ENCODE data around the gene RBCK1.

Gene RBCK1

DNA sequence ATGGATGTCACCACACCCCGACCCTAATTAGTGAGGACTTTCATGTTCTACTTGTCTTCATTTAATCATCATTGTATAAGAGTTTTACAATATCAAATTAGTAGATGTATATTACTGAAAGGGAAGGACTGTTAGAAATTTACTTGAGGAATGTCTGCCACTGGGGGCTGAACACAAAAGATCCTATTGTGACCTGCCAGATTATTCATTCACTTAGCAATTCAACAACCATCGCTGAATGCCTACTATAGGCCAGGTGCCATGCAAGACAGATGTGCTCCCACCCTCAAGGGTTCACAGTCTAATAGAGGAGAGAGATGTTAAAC lies 8.0 kb upstream of the RBCK1 start:
- DNase-seq, result no peak

DNA sequence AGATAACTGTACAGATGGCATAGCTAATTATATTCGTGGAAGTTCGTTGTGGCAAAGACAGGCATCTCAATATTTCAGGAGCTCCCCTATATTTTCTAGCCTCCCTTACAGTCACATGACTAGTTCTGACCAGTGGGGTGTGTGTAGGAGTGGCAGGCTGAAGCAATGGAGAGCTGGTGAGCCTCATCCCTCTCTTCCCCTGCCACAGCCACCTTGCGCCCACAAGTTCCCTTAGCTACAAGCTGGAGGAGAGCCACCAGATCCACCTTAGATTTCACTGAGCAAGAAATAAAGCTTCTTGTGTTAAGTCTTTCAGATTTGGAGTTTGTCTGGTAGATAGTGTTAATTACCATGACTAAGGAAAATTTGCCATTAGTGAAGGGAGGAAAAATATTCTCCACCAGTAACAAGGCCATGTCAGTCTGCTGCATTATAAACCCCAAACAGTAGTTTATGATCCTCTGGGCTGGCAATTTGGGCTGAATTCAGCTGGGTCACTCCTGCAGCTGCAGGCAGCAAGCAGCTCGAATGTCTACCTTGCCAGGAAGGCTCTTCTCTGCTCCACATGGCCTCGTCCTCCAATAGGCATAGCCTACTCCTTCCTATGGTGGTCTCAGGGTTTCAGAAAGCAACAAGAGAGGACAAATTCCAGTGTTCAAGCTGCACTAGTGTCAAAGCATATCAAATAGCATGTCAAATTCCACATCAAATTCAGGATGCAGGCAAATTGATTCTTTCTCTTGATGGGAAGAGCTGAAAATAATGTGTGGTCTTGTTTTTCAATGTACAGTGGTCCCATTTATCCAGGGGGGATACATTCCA lies 7.4 kb upstream of the RBCK1 start:
- no peak for DNase-seq

DNA sequence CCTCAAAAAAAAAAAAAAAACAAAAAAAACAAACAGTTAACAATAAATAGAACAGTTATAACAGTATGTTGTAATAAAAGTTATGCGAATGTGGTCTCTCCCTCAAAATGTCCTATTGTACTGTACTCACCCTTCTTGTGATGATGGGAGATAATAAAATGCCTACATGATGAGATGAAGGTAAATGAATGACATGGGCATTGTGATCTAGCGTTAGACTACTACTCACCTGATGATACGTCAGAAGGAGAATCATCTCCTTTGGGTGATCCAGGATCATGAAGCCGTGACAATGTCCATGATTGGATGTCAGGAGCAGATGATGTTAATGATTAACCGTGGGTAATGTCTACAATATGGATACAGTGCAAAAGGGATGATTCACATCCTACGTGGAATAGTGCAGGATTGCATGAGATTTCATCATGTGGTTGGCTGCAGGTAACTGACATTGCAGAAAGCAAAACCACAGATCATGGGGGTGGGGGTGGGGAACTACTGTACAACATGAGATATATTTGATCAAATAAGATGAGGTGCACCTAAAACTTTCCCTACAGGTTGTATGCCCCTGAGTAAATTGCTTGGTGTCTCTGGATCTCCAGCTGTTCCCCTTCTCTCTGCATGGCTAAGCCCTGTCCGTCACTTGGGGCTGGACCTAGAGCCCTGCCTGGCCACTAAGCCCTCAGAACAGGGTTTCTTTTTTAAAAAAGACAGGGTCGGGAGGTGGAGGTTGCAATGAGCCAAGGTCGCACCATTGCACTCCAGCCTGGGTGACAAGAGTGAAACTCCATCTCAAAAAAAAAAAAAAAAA lies 6.2 kb upstream of the RBCK1 start:
- no peak for DNase-seq

DNA sequence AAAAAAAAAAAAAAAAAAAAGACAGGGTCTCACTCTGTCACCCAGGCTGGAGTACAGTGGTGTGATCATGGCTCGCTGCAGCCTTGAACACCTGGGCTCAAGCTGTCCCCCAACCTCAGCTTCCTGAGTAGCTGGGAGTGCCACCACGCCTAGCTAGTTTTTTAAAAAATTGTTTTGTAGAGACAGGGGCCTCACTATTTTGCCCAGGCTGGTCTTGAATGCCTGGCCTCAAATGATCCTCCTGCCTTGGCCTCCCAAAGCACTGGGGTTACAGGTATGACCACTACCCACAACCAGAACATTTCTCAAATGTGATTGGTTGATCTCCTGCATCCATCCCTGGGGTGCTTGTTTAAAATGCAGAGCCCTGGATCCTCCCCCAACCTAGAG lies 5.6 kb upstream of the RBCK1 start:
- no peak for DNase-seq

DNA sequence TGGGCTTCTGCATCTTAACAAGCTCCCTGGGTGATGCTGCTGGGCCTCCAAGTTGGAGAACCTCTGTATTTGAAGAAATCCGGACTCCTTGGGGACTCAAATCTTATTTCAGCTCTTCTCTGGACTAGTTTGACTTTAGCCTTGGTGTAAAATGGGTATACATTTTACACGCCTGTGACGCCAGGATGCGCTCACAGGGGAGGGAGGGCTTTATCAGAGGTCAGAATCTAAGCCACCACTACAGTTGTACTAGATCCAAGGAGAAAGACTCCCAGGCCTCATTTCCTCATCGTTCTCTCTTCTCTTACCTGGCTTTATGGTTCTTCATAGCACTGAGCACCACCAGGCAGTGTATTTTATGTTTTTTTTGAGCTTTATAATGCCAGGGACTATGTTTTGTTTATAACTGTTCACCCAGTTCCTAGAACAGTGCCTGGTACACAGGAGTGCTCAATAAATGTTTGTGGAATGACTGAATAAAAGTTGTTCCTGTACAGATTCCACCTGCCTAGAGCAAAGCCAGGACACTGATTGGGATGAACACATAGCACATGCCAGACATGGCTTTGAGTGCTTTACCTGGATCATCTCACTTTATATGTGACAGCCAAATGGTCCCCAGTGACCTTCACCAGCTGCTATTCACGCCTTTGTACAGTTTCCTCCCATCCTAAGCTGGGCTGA lies 5.1 kb upstream of the RBCK1 start:
- DNase-seq, result no peak

DNA sequence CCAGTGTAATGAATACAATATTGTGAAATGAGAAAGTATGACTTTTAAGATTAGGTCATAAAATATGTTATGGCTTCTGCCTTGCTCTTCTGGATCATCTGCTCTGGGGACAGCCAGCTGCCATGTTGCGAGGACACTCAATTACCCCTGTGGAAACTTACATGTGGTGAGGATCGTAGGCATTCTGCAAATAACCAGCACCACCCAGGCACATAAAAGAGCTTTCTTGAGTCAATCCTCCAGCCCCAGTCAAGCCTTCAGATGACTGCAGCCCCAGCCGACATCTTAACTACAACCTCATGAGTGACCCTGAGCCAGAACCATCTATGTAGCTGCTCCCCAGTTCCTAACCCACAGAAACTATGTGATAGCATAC lies 4.5 kb upstream of the RBCK1 start:
- no peak for DNase-seq

DNA sequence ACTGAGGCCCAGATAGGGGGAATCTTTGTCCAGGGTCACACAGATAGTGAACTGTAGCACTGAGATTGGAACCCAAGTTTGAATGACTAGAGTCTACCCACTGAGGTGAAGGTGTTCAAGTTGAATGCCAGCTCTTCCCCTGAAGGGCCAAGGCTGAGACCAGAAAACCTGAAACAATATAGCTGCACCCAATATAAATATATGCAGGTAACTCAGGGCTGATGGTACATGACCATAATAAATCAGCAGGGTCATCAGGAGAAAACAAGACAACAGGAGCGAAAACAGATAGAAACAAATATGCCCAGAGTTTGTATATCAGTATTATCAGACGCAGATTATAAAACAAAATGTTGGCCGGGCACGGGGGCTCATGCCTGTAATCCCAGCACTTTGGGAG lies 4.0 kb upstream of the RBCK1 start:
- DNase-seq, result no peak

DNA sequence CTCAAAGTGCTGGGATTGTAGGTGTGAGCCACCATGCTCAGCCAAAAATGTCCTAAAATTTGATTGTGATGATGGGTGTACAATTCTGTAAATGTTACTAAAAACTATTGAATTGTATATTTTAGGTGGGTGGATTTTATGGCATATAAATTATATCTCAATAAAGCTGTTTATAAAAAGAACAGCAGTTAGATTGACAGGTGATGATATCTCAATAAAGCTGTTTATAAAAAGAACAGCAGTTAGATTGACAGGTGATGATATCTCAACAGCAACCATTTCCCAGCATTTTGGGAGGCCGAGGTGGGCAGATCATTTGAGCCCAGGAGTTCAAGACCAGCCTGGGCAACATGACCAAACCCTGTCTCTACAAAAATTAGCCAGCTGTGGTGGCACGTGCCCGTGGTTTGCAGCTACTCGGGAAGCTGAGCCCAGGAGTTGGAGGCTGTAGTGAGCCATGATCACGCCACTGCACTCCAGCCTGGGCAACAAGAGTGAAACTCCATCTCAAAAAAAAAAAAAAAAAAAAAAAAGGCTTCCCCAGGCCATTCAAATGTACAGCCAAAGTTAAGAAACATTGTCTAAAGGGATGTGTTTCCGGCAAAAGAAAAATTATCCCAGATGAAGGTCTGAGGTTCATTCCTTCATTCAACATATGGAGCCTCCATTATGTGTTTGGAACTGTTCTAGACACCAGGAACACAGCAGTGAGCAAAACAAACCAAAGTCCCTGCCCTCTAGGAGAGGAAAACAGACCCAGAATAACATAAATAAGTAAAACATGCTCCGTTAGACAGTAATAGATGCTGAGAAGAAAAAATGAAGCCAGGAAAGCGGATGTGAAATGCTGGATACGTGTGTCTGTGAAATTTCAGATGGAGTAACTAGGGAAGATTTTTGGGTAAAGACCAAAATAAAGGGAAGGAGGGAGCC lies 1.6 kb upstream of the RBCK1 start:
- DNase-seq, result no peak

DNA sequence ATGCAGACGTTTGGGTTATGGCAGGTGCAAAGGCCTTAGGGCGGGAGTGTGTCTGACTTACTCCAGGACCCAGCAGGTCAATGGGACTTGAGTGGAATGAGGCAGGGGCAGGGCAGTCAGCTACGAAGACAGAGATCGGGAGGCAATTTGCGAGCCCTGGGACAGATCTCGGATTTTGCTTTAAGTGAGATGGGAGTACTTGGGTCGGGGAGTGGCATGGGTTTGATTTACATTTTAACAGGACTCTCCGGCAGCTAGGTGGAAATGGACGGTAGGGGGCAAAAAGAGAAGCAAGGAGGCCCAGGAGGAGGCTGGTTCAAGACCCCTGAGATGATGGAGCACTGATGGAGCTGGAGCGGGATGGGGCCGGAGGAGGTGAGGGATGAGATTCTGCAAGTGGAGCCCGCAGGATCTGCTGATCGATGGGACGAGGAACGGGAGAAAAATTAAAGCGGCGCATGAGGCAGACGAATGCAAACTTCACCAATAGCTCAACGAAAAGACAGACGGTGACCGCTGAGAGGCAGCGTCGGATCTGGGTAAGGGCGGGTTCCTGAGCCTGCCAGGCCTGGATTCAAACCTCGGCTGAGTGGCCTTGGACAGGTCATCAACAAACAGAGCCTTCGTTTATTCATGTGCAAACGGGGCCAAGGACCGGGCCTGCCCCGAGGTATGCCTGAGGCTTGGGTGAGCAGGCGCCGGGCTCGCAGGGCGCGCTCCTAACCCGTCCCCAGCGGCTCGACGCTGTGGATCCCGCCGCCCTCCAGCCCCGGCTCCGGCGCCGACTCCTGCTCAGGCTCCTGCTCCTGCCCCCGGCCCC lies 756 bp upstream of the RBCK1 start:
- DNase-seq, result peak; percentile 37

DNA sequence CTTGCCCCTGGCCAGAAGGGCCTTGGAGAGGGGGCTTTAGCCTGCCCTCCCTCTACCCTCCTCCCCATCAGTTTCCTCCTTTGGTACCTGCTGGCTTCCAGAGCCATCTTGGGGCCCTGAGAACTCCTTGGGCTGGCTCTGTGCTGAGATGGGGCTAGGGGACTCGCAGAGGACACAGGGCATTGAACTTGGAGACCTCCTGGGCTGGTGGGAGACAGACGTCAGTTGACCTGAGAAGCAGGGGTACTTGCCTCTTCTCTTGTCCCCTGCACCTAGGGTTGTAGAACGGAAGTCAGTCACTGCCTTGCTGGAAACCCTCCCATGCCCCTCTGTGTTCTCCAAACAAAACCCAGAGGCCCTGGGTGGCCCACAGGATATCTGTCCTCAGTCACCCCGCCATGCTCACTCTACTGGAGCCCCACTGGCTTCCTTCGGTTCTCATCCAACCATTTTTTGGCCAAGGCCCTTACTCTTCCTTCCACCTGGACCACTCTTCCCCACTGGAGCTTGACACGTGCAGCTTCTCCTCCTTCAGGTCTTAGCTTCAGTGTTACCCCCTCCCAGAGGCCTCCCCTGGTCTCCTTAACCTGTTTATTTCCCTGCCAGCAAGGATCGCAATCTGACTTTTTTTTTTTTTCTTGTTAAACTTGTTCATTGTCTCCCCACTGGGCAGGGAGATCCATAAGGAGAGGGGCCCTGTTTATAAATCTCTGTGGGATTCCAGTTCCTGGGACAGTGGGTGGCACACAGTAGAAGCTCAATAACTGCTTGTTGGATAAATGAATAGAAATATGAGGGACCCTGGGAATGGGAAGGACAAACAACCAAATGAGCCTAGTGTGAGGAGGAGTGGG lies 971 bp downstream of the RBCK1 start:
- no peak for DNase-seq

DNA sequence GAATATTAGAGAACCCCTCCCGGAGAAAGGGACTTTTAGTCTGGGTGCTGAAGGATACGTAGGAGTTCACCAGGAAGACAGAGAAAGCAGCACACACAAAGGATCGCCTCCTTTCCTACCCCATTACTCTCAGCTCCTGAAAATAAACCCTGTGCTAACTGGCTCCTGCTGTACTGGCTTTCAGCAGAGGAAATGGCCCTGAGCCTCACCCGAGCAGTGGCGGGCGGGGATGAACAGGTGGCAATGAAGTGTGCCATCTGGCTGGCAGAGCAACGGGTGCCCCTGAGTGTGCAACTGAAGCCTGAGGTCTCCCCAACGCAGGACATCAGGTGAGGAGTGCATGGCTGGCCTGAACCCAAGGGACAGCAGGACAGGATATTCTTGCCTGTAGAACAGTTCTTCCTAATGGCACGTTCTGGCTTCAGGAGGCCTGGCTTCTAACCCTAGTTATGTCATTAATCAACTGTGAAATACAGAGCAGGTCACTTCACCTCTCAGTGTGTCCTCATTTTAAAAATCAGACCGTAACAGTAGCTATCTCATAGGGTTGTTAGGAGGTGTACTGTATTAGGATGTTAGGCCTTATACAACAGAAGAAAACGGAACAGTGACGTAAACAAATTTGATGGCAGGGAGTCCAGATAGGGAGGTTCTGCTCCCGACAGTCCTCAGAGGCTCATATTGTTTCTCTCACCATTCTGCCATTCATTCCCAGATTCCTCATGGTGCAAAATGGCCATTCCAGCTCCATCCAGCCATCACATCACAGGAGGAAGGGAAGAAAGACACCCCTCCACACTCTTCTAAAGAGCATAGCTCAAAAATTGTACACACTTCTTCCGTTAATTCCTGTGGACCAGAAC lies 1.8 kb downstream of the RBCK1 start:
- no peak for DNase-seq

DNA sequence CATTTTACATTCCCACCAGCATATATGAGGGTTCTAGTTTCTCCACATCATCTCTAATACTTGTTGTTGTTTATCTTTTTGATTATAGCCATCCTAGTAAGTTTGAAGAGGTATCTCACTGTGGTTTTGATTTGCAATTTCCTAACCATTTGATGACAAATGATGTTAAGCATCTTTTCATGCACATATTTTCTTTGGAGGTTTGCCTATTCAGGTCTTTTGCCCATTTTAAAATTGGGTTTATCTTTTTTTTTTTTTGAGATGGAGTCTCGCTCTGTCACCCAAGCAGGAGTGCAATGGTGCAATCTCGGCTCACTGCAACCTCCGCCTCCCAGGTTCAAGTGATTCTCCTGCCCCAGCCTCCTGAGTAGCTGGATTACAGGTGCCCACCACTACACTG lies 4.0 kb downstream of the RBCK1 start:
- DNase-seq, result no peak

DNA sequence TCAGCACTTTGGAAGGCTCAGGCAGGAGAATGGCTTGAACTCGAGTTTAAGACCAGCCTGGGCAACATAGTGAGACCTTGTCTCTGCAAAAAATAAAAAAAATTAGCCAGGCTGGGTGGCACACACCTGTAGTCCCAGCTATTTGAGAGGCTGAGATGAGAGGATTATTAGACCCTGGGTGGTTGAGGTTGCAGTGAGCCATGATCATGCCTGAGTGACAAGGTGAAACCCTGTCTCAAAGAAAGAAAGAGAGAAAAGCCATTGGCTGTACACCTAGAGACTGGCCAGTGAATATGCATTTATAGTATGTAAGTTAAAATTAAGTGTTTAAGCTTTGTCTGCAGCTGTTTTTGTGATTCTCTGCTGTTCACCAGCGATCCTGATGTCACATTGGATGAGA lies 6.1 kb downstream of the RBCK1 start:
- DNase-seq, result no peak

DNA sequence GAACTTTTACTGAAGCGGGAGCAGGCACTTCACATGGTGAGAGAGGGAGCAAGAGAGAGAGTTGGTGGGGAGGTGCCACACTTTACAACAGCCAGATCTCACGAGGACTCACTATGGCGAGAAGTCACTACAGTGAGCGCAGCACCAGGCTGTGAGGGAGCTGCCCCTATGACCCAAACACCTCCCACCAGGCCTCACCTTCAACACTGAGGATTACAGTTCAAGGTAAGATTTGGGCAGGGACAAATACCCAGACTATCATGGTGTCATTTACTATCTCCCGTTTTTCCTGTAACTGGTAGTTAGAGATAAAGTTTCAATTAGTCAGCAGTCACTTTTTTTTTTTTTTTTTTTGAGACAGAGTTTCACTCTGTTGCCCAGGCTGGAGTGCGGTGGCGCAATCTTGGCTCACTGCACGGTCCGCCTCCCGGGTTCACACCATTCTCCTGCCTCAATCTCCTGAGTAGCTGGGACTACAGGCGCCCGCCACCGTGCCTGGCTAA lies 7.8 kb downstream of the RBCK1 start:
- no peak for DNase-seq

DNA sequence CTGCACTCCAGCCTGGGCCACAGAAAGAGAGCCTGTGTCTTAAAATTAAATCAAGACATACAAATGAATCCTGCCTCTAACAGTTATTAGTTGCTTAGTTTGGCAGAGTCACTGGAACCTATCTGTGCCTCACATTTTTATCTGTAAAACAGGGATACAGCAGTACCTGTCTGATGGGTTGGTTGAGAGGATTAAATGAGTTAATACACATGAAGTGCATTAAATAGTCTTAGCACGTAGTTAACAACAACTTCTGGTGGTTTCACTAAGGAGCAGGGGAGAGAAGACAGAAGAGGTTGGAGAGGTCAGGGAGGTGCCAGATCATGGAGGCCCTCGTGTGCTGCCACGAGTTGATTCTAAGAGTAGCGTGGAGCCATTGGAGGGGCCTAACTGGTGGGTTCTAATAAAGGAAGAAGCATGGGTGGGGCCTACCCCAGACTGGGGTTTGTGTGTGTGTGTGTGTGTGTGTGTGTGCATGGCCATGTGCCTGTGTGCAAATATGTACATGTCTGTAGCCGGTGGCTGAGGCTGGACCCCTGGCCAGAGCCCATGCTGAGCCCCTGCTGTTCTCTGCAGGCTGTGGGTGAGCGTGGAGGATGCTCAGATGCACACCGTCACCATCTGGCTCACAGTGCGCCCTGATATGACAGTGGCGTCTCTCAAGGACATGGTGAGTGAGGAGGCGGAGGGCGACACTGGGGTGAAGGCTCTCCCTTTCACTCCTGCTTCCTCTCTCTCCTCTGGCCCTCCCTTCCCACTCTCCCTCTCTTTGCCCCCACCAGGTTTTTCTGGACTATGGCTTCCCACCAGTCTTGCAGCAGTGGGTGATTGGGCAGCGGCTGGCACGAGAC lies 9.1 kb downstream of the RBCK1 start:
- DNase-seq, result no peak

DNA sequence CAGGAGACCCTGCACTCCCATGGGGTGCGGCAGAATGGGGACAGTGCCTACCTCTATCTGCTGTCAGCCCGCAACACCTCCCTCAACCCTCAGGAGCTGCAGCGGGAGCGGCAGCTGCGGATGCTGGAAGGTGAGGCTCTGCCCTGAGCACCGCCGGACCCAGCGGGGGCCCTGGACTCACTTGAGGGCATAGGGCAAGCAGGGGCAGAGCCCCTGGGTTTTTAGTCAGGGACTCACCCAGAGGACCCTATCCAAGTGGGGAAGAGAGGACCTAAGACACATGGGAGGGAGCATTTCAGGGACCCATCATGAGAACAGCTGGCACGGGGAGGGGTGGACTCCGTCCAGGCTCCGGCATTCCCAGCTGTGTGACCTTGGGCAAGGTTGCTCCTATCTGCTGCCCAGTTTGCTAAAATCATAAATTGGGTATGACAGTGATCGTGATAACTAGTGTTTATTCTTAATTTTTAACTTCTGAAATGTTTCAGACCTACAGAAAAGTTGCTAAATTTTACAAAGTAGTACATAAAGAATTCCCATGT lies 9.8 kb downstream of the RBCK1 start:
- no peak for DNase-seq

DNA sequence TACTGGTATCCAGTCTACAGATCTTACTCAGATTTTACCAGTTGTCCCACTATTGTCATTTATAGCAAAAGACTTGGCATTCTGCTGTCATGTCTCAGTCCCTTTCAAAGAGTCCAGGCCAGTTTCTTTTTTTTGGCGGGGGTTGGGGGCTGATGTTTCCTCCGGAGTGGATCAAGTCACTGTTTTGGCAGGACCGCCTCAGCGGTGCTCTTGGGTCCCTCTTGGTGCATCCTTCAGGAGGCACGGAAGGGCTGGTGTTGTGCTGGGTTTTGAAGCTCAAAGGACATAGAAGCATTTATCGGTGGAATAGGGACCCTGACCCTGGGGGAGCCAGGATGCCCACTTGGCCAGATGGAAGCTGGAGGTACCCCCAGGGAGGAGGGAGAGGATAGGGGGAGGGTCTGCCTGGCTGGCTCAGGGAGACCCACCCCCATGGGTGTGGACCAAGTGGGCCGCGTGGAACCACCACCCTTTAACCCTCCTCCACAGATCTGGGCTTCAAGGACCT lies 10.8 kb downstream of the RBCK1 start:
- no peak for DNase-seq

DNA sequence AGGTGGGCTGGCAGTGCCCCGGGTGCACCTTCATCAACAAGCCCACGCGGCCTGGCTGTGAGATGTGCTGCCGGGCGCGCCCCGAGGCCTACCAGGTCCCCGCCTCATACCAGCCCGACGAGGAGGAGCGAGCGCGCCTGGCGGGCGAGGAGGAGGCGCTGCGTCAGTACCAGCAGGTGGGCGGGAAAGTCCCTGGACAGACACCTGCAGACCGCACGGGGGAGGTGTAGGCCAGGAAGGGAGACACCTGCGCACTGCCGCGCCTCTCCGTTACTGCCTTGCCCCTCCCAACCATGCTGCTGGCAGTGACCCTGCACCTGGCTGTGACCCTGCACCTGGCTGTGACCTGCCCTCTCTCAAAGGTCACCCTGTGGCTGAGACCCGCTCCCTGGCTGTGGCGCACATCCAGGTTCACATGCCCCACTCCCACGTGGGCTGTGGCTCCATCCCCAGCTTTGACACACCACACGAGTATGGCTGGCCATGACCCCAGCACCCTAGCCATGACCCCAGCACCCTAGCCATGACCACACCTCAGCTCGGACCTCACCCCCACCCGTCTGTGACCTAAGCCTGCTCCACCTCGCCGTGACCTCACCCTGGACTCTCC lies 11.6 kb downstream of the RBCK1 start:
- DNase-seq, result no peak

Measured in DMS79 (cell line).